ENCODE measurements around the gene DSG1. TPM values are rescaled to one million over a fixed set of nuclear protein-coding genes. Genes with fewer than 3 reads are reported as not detected.
"Not testable (repeated sequence)": the region's sequence is repeated elsewhere in the genome, so short reads cannot be mapped to it uniquely, and the experiment has no call there.

The DSG1 gene
- total and polyA plus RNA-seq, 7 donors: not detected

DNA sequence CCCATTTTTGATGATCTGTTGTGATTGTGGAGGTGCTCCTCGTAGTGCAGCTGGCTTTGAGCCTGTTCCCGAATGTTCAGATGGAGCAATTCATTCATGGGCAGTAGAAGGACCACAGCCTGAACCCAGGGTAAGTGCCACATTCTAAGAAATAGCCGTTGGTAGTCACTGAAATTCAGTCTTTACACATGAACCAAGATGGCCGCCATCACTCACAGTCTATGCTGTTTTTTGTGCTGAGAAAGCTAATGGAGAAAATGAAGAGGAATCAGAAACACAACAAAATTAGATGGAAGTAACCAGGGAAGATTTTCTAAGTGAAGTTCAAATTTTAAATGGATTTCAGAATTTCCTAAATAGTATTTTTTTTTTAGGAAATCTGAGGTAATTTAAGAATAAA, 25.5 kb downstream of the DSG1 start:
- no peak overlapping the region for H3K27ac ChIP-seq
- H3K4me3 ChIP-seq: no peak overlapping the region
- no peaks in the 10 kb centered on the region for H3K27me3 ChIP-seq
- no peaks in the 10 kb centered on the region for H3K36me3 ChIP-seq
- no peaks in the 10 kb centered on the region for H3K9me3 ChIP-seq
- intact Hi-C loops (cut with DNase I): no loop called here
- no peak for DNase-seq
- 85 to 92% methylated on average over 4 of the region's 4 CpGs for WGBS, 2 donors
- TF ChIP-seq, protein P1, sequence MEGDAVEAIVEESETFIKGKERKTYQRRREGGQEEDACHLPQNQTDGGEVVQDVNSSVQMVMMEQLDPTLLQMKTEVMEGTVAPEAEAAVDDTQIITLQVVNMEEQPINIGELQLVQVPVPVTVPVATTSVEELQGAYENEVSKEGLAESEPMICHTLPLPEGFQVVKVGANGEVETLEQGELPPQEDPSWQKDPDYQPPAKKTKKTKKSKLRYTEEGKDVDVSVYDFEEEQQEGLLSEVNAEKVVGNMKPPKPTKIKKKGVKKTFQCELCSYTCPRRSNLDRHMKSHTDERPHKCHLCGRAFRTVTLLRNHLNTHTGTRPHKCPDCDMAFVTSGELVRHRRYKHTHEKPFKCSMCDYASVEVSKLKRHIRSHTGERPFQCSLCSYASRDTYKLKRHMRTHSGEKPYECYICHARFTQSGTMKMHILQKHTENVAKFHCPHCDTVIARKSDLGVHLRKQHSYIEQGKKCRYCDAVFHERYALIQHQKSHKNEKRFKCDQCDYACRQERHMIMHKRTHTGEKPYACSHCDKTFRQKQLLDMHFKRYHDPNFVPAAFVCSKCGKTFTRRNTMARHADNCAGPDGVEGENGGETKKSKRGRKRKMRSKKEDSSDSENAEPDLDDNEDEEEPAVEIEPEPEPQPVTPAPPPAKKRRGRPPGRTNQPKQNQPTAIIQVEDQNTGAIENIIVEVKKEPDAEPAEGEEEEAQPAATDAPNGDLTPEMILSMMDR (IDR thresholded peaks at IDR 0.05): no peak
- no peak for TF ChIP-seq EP300 (IDR thresholded peaks at IDR 0.05)
- TF ChIP-seq POLR2A (IDR thresholded peaks at IDR 0.05): no peak
- TF ChIP-seq POLR2AphosphoS5 (IDR thresholded peaks at IDR 0.05): no peak
- no peaks in the 10 kb centered on the region for H3K4me1 ChIP-seq

DNA sequence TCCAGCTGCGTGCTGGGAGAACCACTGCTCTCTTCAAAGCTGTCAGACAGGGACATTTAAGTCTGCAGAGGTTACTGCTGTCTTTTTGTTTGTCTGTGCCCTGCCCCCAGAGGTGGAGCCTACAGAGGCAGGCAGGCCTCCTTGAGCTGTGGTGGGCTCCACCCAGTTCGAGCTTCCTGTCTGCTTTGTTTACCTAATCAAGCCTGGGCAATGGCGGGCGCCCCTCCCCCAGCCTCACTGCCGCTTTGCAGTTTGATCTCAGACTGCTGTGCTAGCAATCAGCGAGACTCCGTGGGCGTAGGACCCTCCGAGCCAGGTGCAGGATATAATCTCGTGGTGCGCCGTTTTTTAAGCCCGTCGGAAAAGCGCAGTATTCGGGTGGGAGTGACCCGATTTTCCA, 35.4 kb downstream of the DSG1 start:
- H3K27me3 ChIP-seq; H3K36me3 ChIP-seq; H3K27ac ChIP-seq; H3K4me1 ChIP-seq; intact Hi-C loops (cut with DNase I); H3K4me3 ChIP-seq; H3K9me3 ChIP-seq; DNase-seq: not testable (repeated sequence)
- 68 to 75% methylated on average over 4 of the region's 17 CpGs for WGBS, 2 donors

DNA sequence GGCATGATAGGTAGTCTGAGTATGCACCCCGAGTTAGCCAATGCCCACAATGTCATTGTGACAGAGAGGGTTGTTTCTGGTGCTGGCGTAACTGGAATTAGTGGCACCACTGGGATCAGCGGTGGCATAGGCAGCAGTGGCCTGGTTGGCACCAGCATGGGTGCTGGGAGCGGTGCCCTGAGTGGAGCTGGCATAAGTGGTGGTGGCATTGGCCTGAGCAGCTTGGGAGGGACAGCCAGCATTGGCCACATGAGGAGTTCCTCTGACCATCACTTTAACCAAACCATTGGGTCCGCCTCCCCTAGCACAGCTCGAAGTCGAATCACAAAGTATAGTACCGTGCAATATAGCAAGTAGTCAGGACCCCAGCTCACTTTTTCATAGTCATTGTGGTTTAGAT, 37.0 kb downstream of the DSG1 start:
- TF ChIP-seq POLR2AphosphoS5 (IDR thresholded peaks at IDR 0.05) (no peak), EP300 (IDR thresholded peaks at IDR 0.05) (no peak), POLR2A (IDR thresholded peaks at IDR 0.05) (no peak)
- TF ChIP-seq, protein P1 (IDR thresholded peaks at IDR 0.05): no peak
- intact Hi-C loops (cut with DNase I): no loop called here
- no peak for DNase-seq
- 95 to 96% methylated on average over 8 of the region's 8 CpGs for WGBS, 2 donors
- Histone ChIP-seq H3K9me3 (no peaks in the 10 kb centered on the region), H3K4me1 (no peaks in the 10 kb centered on the region), H3K4me3 (no peak overlapping the region), H3K36me3 (no peaks in the 10 kb centered on the region), H3K27me3 (no peaks in the 10 kb centered on the region), H3K27ac (no peak overlapping the region)

DNA sequence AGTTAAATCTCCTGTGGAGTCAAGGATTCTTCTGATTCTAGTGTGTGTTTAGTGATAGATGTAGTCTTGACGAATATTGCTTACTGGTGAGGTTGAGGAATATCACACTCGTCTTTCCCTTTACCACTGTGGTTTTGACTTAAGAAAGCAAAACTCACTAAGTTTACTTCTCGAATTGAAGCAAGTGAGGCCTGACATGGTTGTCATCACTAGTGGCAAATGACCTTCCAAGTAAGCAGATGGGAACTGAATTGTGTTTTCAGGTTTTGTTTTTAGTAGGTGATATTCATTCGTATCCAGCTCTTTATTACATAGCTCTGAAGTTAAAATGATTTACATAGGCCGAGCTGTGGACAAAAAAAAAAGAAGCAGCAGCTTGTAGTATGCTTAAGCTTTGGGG, 38.1 kb downstream of the DSG1 start:
- H3K27me3 ChIP-seq: no peaks in the 10 kb centered on the region
- 89 to 94% methylated on average over 5 of the region's 5 CpGs for WGBS, 2 donors
- TF ChIP-seq POLR2A (IDR thresholded peaks at IDR 0.05) (no peak), POLR2AphosphoS5 (IDR thresholded peaks at IDR 0.05) (no peak), EP300 (IDR thresholded peaks at IDR 0.05) (no peak)
- TF ChIP-seq, protein P1 (IDR thresholded peaks at IDR 0.05): no peak
- H3K36me3 ChIP-seq: no peaks in the 10 kb centered on the region
- no peak overlapping the region for H3K27ac ChIP-seq
- no peaks in the 10 kb centered on the region for H3K9me3 ChIP-seq
- no peaks in the 10 kb centered on the region for H3K4me1 ChIP-seq
- no peak for DNase-seq
- H3K4me3 ChIP-seq: no peak overlapping the region
- intact Hi-C loops (cut with DNase I): no loop called here

DNA sequence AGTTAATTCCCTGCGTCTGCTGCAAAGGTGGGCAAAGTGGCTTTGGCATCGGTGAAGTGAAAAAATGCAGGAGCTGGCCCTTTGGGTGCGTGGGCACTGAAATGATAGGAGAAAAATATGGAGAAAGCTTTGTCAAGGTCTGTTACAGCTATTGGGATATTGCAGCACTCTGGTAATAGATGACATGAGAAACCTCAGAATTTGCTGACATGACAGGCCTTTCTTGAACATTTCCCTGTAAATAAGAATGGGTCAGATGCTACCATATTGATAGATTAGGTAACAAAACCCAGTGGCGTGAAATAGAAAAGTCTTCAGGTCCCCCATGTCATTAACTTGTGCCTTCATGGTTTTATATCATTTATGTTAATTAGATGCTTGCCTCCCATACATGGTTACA, 46.2 kb downstream of the DSG1 start:
- Histone ChIP-seq H3K36me3 (no peaks in the 10 kb centered on the region), H3K4me1 (no peaks in the 10 kb centered on the region), H3K27me3 (no peaks in the 10 kb centered on the region), H3K4me3 (no peak overlapping the region), H3K9me3 (no peaks in the 10 kb centered on the region), H3K27ac (no peak overlapping the region)
- DNase-seq: no peak
- intact Hi-C loops (cut with DNase I): no loop called here
- TF ChIP-seq, protein P1 (IDR thresholded peaks at IDR 0.05): no peak
- TF ChIP-seq POLR2AphosphoS5 (IDR thresholded peaks at IDR 0.05) (no peak), POLR2A (IDR thresholded peaks at IDR 0.05) (no peak), EP300 (IDR thresholded peaks at IDR 0.05) (no peak)
- WGBS, 2 donors: 96% methylated on average over 4 of the region's 4 CpGs
